CD4-positive, alpha-beta T cell (primary cell): Measurements from ENCODE around the gene TRRAP. TPM values are rescaled to one million over a fixed set of nuclear protein-coding genes. Genes with fewer than 3 reads are reported as not detected.
A peak's percentile ranks its signal among the peaks of the same experiment; 100 is the strongest.

Source experiments
- ATAC-seq: fragments of 200-7000 bp; cut with Tn5 transposase; one replicate; pipeline ENCODE4 v1.10.0; 2022; ENCODE audit warnings: mild to moderate bottlenecking; ENCODE audit not compliant: poor library complexity
- CTCF ChIA-PET: fragments of 350-600 bp; sonication (Branson Sonifier 250); formaldehyde crosslinking; loops from one replicate; lab custom pipeline; 2021; ENCODE audit warnings: antibody characterized with exemption, inconsistent platforms; lab: Charles Lee
- POLR2A ChIA-PET: fragments of 350-600 bp; sonication (Branson Sonifier 250); formaldehyde crosslinking; loops from one replicate; lab custom pipeline; 2021; ENCODE audit warnings: antibody characterized with exemption, inconsistent platforms; lab: Charles Lee
- DNase-seq, 14 experiments: peaks; one replicate each; pipeline ENCODE4 v3.0.0-alpha.2; 2013 to 2020; ENCODE audit warnings: mixed read lengths in 2 of 14
- H3K27ac ChIP-seq, 2 donors: one replicate each; pipeline versions ENCODE4 v1.5.1 to v1.7.0; 2013; ENCODE audit warnings: low read length in 2 of 2, low read depth in 1 of 2, mild to moderate bottlenecking in 1 of 2
- H3K27me3 ChIP-seq, 2 experiments: 1 replicate in 1 of 2; 2 replicates in 1 of 2; pipeline versions ENCODE4 v1.6.1 to v1.7.0; 2013; ENCODE audit warnings: low read length in 2 of 2, control low read depth in 1 of 2, mild to moderate bottlenecking in 1 of 2, moderate library complexity in 1 of 2; ENCODE audit not compliant: insufficient read depth in 2 of 2, control insufficient read depth in 1 of 2
- H3K36me3 ChIP-seq: one replicate; pipeline ENCODE4 v1.6.1; 2013; ENCODE audit warnings: low read length, control low read depth; ENCODE audit not compliant: insufficient read depth
- H3K4me1 ChIP-seq: one replicate; pipeline ENCODE4 v1.6.1; 2013; ENCODE audit warnings: low read length, control low read depth; ENCODE audit not compliant: insufficient read depth
- H3K4me3 ChIP-seq: one replicate; pipeline ENCODE4 v1.5.1; 2013; ENCODE audit warnings: mild to moderate bottlenecking, low read length, moderate library complexity
- H3K9me3 ChIP-seq, 2 experiments: 1 replicate in 1 of 2; 2 replicates in 1 of 2; pipeline versions ENCODE4 v1.6.1 to v1.7.0; 2013; ENCODE audit warnings: low read length in 2 of 2, mild to moderate bottlenecking in 2 of 2, control low read depth in 1 of 2, moderate library complexity in 1 of 2; ENCODE audit not compliant: control insufficient read depth in 1 of 2, insufficient read depth in 1 of 2
- H3K27ac Mint-ChIP-seq: one replicate; pipeline ENCODE4 v1.8.0; 2020; ENCODE audit warnings: mixed read lengths
- H3K27me3 Mint-ChIP-seq: one replicate; pipeline ENCODE4 v1.8.0; 2021; ENCODE audit warnings: mixed read lengths
- H3K36me3 Mint-ChIP-seq: one replicate; pipeline ENCODE4 v1.8.0; 2021; ENCODE audit warnings: low read depth, mixed read lengths
- H3K4me1 Mint-ChIP-seq: one replicate; pipeline ENCODE4 v1.8.0; 2021; ENCODE audit warnings: low read depth, mixed read lengths
- H3K4me3 Mint-ChIP-seq: one replicate; pipeline ENCODE4 v1.8.0; 2020; ENCODE audit warnings: mild to moderate bottlenecking, mixed read lengths
- H3K9me3 Mint-ChIP-seq: one replicate; pipeline ENCODE4 v1.8.0; 2020; ENCODE audit warnings: mixed read lengths
- intact Hi-C, 2 experiments: fragments of 100-400 bp; cut with DNase I in 1 of 2; cut with micrococcal nuclease in 1 of 2; formaldehyde crosslinking; loops; one replicate each; pipeline versions ENCODE4 v1.15.1 to v1.9.0; 2023 to 2025; cut with DNase I, micrococcal nuclease
- total RNA-seq, 174 experiments: library from RNA in 2 of 174; stranded (reverse) in 2 of 174; gene quantifications; one replicate each; pipeline ENCODE4 v1.2.3 and lab custom pipeline; 2021 to 2026
- TF ChIP-seq, protein P1 (sequence below): fragments of 200-600 bp; IDR thresholded peaks from one replicate; pipeline ENCODE4 v1.8.0; 2022; ENCODE audit warnings: antibody characterized with exemption, mild to moderate bottlenecking

TRRAP gene
- total RNA-seq, 2 experiments from 2014 or later: 47.9 to 48.3 TPM

DNA sequence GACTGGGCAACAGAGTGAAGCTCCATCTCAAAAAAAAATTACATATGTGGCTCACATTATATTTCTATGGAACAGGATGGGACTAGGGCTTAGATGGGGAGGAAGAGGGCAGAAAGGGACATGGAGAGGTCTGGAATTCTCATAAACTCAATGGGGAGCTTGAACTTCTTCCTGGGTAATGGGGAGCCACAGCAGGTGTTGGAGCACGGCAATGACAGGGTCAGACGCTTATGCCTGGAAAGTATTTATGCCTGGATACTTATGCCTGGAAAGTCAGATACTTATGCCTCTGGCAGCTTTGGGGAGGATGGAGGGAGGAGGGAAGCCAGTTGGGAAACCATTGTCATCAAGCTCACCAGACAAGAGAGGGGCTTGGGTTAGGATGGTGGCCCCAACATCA, 45.3 kb upstream of the TRRAP start:
- no peak for DNase-seq
- no peak for ATAC-seq
- intact Hi-C loops: no loop called here
- Histone ChIP-seq H3K27me3 (peaks cover 2 to 6% of the 10 kb centered on the region in 2 experiments), H3K4me3 (no peak overlapping the region), H3K9me3 (no peaks in the 10 kb centered on the region), H3K27ac (no peak overlapping the region), H3K36me3 (no peaks in the 10 kb centered on the region), H3K4me1 (no peaks in the 10 kb centered on the region)
- Mint-ChIP-seq H3K27ac (no peak overlapping the region), H3K9me3 (no peaks in the 10 kb centered on the region), H3K4me3 (no peak overlapping the region), H3K4me1 (no peaks in the 10 kb centered on the region), H3K27me3 (peaks cover 6% of the 10 kb centered on the region), H3K36me3 (no peaks in the 10 kb centered on the region)
- TF ChIP-seq, protein P1, sequence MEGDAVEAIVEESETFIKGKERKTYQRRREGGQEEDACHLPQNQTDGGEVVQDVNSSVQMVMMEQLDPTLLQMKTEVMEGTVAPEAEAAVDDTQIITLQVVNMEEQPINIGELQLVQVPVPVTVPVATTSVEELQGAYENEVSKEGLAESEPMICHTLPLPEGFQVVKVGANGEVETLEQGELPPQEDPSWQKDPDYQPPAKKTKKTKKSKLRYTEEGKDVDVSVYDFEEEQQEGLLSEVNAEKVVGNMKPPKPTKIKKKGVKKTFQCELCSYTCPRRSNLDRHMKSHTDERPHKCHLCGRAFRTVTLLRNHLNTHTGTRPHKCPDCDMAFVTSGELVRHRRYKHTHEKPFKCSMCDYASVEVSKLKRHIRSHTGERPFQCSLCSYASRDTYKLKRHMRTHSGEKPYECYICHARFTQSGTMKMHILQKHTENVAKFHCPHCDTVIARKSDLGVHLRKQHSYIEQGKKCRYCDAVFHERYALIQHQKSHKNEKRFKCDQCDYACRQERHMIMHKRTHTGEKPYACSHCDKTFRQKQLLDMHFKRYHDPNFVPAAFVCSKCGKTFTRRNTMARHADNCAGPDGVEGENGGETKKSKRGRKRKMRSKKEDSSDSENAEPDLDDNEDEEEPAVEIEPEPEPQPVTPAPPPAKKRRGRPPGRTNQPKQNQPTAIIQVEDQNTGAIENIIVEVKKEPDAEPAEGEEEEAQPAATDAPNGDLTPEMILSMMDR: no peak
- CTCF ChIA-PET: no interaction called here
- POLR2A ChIA-PET: no interaction called here

- no peak overlapping the region for H3K4me3 ChIP-seq
- H3K9me3 ChIP-seq: no peaks in the 10 kb centered on the region
- H3K4me1 Mint-ChIP-seq: no peaks in the 10 kb centered on the region
- H3K36me3 ChIP-seq: no peaks in the 10 kb centered on the region
- no peaks in the 10 kb centered on the region for H3K36me3 Mint-ChIP-seq
- no peak overlapping the region for H3K27ac ChIP-seq
- H3K9me3 Mint-ChIP-seq: no peaks in the 10 kb centered on the region
- ChIA-PET POLR2A (no interaction called here), CTCF (no interaction called here)
- peaks cover 8% of the 10 kb centered on the region for H3K27me3 Mint-ChIP-seq
- H3K4me1 ChIP-seq: no peaks in the 10 kb centered on the region
- no peak overlapping the region for H3K27ac Mint-ChIP-seq
- DNase-seq (no peak), ATAC-seq (no peak)
- intact Hi-C loops: no loop called here
- H3K27me3 ChIP-seq: peaks cover 2 to 6% of the 10 kb centered on the region in 2 experiments
- TF ChIP-seq, protein P1: no peak
- no peak overlapping the region for H3K4me3 Mint-ChIP-seq
These were observed 43.4 kb upstream of the TRRAP start for GRCh38 chr7:98834949-98835348.

DNA sequence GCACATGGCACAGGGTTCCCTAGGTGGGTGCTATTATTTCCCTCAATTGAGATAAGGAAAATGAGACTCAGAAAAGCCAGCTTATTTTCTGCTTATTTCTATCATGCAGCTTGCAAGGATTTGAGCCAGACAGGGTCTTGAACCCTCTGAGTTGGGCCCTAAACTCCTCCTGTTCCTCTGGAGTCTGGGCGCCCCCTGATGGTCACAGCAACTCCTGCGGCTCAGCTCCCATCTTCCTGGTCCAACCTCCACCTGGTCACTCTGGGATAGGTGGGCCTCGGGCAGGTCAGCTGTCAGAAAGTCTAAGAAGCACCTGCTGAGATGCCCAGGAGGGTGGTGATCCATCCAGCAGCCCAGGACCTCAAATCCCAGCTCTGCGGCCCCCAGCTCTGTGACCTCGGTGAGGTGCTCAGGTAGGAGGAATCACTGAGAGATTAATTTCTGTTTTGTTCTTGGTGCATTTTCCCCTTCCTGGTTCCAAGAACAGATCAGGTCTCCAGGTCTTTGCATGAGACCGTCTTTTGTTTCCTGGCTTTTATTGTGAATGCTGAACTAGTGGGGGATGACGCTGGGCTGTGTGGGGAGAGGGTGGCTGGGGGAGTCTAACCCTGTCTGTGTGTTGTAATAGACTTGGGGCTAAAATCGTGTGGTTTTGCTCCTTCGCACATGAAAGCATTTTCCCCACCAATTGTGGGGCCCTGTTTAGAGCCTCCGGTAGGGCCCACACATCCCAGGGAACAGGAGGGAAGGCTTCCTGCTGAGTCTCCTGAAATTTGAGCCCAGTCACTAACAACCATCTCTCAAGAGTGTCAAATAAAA, 41.3 kb upstream of the TRRAP start:
- ChIA-PET CTCF (no interaction called here), POLR2A (no interaction called here)
- intact Hi-C loops: no loop called here
- Mint-ChIP-seq H3K36me3 (no peaks in the 10 kb centered on the region), H3K27me3 (peaks cover 15% of the 10 kb centered on the region), H3K27ac (no peak overlapping the region), H3K4me1 (no peaks in the 10 kb centered on the region), H3K4me3 (no peak overlapping the region), H3K9me3 (no peaks in the 10 kb centered on the region)
- Histone ChIP-seq H3K4me1 (no peaks in the 10 kb centered on the region), H3K4me3 (no peak overlapping the region), H3K36me3 (no peaks in the 10 kb centered on the region), H3K9me3 (no peaks in the 10 kb centered on the region), H3K27me3 (peaks cover 2 to 6% of the 10 kb centered on the region in 2 experiments), H3K27ac (no peak overlapping the region)
- DNase-seq (peak in 2 of 14 experiments; percentile 10 to 19), ATAC-seq (no peak)
- TF ChIP-seq, protein P1: peak; percentile 14
